Umbilical cord (tissue), 2 donors: ENCODE results near the gene CDC14C. TPM values are rescaled to one million over a fixed set of nuclear protein-coding genes. Genes with fewer than 3 reads are reported as not detected.

Experiments used
- DNase-seq: peaks from one replicate; pipeline ENCODE4 v3.0.0-alpha.2; 2015; ENCODE audit warnings: low spot score
- total RNA-seq: library from RNA; depleted of rRNA; stranded (reverse); fragments of >200 nt; gene quantifications from one replicate; pipeline ENCODE4 v1.2.3, GENCODE V29; 2014; ENCODE audit warnings: low replicate concordance; ENCODE audit not compliant: insufficient read depth

The CDC14C gene
- total RNA-seq, 1 donor from 2014 or later, result 2.6 TPM

- no peak for DNase-seq
Measured at GRCh38 chr7:48971173-48971572, 46.8 kb downstream of the CDC14C start.

- DNase-seq, result no peak
Measured at GRCh38 chr7:48976253-48976652, 51.9 kb downstream of the CDC14C start.

GRCh38 chr7:48976850-48977249, 52.5 kb downstream of the CDC14C start:
- DNase-seq, result no peak
